Prostate gland (tissue), 2 donors: ENCODE data around the gene CDK16.

ENCODE experiments used
- CTCF ChIP-seq, 4 experiments: fragments of 200-600 bp in 2 of 4; fragments of 450-650 bp in 2 of 4; sonication (generic) in 2 of 4; IDR thresholded peaks; 1 replicate in 3 of 4; 2 replicates in 1 of 4; pipeline ENCODE4 v1.5.1; 2016 to 2019; ENCODE audit warnings: antibody characterized with exemption in 4 of 4, mild to moderate bottlenecking in 2 of 4, moderate library complexity in 2 of 4
- POLR2A ChIP-seq: fragments of 450-650 bp; IDR thresholded peaks from one replicate; pipeline ENCODE4 v1.6.1; 2016; ENCODE audit warnings: antibody characterized with exemption, mild to moderate bottlenecking
- POLR2AphosphoS5 ChIP-seq: sonication (generic); formaldehyde crosslinking; IDR thresholded peaks from one replicate; pipeline ENCODE4 v1.6.1; 2017; ENCODE audit warnings: antibody characterized with exemption

DNA sequence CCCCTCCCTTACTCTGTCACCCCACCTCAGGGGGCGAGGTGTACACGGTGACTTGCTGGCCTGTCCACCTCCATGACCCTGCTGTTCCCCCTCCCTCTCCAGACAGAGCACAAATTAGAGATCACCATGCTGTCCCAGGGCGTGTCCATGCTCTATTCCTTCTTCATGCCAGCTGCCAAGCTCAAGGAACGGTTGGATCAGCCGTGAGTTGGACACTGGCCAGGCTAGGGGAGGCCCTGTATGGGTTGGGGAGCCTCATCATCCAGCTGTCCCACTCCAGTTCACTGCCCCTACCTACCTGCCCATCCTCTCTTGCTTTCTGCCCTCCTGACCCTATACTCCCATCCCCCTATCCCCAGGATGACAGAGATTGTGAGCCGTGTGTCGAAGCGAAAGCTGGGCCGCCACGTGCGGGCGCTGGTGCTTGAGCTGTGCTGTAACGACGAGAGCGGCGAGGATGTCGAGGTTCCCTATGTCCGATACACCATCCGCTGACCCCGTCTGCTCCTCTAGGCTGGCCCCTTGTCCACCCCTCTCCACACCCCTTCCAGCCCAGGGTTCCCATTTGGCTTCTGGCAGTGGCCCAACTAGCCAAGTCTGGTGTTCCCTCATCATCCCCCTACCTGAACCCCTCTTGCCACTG is 3.9 kb upstream of the CDK16 start:
- TF ChIP-seq CTCF (IDR thresholded peaks at IDR 0.05) (no peak), POLR2A (no peak), POLR2AphosphoS5 (no peak)
